ENCODE measurements around the gene HADHB.

- no peak for TF ChIP-seq POLR2AphosphoS5 (IDR thresholded peaks at IDR 0.05; ENCODE audit: low read length)
- no peak for TF ChIP-seq SMAD1 (IDR thresholded peaks at IDR 0.05; ENCODE audit: low read depth, partially characterized antibody)
- TF ChIP-seq ZBTB40 (IDR thresholded peaks at IDR 0.05; ENCODE audit: borderline replicate concordance): no peak
- TF ChIP-seq TAF1 (IDR thresholded peaks at IDR 0.05; ENCODE audit: borderline replicate concordance, low read depth, low read length): no peak
- TF ChIP-seq CHD4 (IDR thresholded peaks at IDR 0.05): no peak
- no peak for TF ChIP-seq E4F1 (IDR thresholded peaks at IDR 0.05; ENCODE audit: borderline replicate concordance, partially characterized antibody)
- TF ChIP-seq SPI1 (IDR thresholded peaks at IDR 0.05; ENCODE audit: borderline replicate concordance, insufficient read depth, low read depth, low read length): no peak
- TF ChIP-seq ATF7 (IDR thresholded peaks at IDR 0.05; ENCODE audit: low read depth): no peak
These were observed 13.9 kb upstream of the HADHB start for GRCh38 chr2:26230806-26231205.
